Measurements from ENCODE around the gene ACCS. TPM values are rescaled to one million over a fixed set of nuclear protein-coding genes. Genes with fewer than 3 reads are reported as not detected.

The ACCS gene
- total RNA-seq, 1 donor = 21.0 TPM

DNA sequence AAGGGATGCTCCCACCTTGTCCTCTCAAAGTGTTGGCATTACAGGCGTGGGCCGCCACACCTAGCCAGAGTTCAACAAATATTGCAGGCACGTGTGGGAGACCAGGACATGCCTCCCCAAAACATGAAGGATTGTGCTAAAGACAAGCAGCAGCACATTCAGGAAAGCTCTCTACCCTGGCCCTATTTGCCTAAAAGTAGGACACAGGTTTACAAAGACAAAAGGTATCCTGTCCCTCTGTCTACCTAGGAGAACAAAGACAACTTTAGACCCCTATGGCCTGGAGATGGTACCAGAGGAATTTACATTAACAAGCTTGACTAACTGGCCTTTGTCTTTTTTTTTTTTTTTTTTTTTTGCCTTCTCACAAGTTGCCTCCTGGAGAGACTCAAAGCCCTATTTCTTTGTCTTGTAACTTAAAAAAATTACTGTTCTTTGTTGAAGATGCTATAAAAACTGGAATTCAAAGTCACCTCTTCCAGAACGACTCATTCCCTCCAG, 859 bp upstream of the ACCS start:
- TF ChIP-seq, protein P1, sequence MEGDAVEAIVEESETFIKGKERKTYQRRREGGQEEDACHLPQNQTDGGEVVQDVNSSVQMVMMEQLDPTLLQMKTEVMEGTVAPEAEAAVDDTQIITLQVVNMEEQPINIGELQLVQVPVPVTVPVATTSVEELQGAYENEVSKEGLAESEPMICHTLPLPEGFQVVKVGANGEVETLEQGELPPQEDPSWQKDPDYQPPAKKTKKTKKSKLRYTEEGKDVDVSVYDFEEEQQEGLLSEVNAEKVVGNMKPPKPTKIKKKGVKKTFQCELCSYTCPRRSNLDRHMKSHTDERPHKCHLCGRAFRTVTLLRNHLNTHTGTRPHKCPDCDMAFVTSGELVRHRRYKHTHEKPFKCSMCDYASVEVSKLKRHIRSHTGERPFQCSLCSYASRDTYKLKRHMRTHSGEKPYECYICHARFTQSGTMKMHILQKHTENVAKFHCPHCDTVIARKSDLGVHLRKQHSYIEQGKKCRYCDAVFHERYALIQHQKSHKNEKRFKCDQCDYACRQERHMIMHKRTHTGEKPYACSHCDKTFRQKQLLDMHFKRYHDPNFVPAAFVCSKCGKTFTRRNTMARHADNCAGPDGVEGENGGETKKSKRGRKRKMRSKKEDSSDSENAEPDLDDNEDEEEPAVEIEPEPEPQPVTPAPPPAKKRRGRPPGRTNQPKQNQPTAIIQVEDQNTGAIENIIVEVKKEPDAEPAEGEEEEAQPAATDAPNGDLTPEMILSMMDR (IDR thresholded peaks at IDR 0.05; ENCODE audit: extremely low read depth, low read depth, low read length) = no peak
- Histone ChIP-seq H3K4me1 (ENCODE audit: insufficient read depth, low read length) (peaks cover 10% of the 10 kb centered on the region), H3K27ac (ENCODE audit: low read depth, low read length) (peak overlapping the region; percentile 87), H2AFZ (ENCODE audit: low read length) (no peak overlapping the region), H3K36me3 (ENCODE audit: insufficient read depth, low read length) (no peaks in the 10 kb centered on the region), H3K4me3 (ENCODE audit: insufficient read depth, low read length) (peak overlapping the region; percentile 92), H3K27me3 (ENCODE audit: insufficient read depth, low read length) (no peaks in the 10 kb centered on the region), H3K9me3 (ENCODE audit: low read depth, low read length) (no peaks in the 10 kb centered on the region), H4K20me1 (ENCODE audit: insufficient read depth, low read length) (no peaks in the 10 kb centered on the region), H3K79me2 (ENCODE audit: insufficient read depth, low read length) (peaks cover 4% of the 10 kb centered on the region), H3K4me2 (ENCODE audit: insufficient read depth, low read length) (peak overlapping the region; percentile 91)
- DNase-seq (ENCODE audit: insufficient read length, low spot score, missing footprints) = no peak

DNA sequence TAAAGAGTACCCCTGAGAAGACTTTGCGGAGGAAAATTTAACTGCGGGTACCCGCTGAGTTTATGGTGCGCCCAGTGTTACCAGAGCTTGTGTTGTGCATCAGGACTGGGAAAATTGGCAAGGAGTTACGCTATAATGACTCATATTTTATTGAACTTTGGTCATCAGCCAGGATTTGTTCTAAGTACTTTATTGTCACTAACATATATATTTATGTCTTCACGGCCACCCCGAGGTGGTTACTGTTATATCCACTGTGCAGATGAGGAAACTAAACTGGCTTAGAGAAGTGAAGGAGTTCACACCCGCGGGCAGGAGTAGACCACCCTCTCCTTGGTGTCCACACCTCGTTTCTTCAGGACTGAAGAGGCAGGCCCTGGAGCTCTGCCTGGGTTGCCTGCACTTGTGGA, 667 bp downstream of the ACCS start:
- TF ChIP-seq, protein P1 (IDR thresholded peaks at IDR 0.05; ENCODE audit: extremely low read depth, low read depth, low read length) = no peak

DNA sequence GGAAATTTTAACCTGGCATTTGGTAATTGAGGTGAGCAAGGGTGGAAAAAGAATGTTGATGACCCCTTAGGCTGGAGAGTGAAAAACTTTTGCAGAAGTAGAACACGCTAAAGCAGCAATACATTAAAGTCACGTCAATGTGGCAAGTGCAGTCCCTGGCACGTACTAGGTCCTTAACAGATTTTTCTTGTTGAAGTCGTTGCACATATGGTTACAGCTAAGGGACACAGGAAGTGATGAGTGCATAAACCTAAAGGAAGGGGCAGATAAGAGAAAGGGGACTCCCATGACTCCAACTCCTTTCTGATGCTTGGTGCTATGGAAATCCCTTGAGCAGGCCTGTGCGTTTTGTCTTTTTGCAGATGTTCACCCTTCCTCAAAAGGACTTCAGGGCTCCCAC, 1.2 kb downstream of the ACCS start:
- DNase-seq (ENCODE audit: insufficient read length, low spot score, missing footprints) = no peak
- Histone ChIP-seq H3K27ac (ENCODE audit: low read depth, low read length) (peak overlapping the region; percentile 87), H3K9me3 (ENCODE audit: low read depth, low read length) (no peaks in the 10 kb centered on the region), H3K4me1 (ENCODE audit: insufficient read depth, low read length) (peaks cover 10% of the 10 kb centered on the region), H4K20me1 (ENCODE audit: insufficient read depth, low read length) (no peaks in the 10 kb centered on the region), H3K4me3 (ENCODE audit: insufficient read depth, low read length) (peak overlapping the region; percentile 92), H3K79me2 (ENCODE audit: insufficient read depth, low read length) (peaks cover 4% of the 10 kb centered on the region), H3K27me3 (ENCODE audit: insufficient read depth, low read length) (no peaks in the 10 kb centered on the region), H3K4me2 (ENCODE audit: insufficient read depth, low read length) (peak overlapping the region; percentile 91), H2AFZ (ENCODE audit: low read length) (no peak overlapping the region), H3K36me3 (ENCODE audit: insufficient read depth, low read length) (no peaks in the 10 kb centered on the region)
- TF ChIP-seq, protein P1 (IDR thresholded peaks at IDR 0.05; ENCODE audit: extremely low read depth, low read depth, low read length) = no peak

More for the DNA sequence above, 667 bp downstream of the ACCS start:
- Histone ChIP-seq H3K4me2 (ENCODE audit: insufficient read depth, low read length) (peak overlapping the region; percentile 91), H3K27me3 (ENCODE audit: insufficient read depth, low read length) (no peaks in the 10 kb centered on the region), H3K9me3 (ENCODE audit: low read depth, low read length) (no peaks in the 10 kb centered on the region), H3K27ac (ENCODE audit: low read depth, low read length) (peak overlapping the region; percentile 87), H2AFZ (ENCODE audit: low read length) (peak overlapping the region; percentile 97), H3K4me1 (ENCODE audit: insufficient read depth, low read length) (peaks cover 10% of the 10 kb centered on the region), H3K4me3 (ENCODE audit: insufficient read depth, low read length) (peak overlapping the region; percentile 92), H4K20me1 (ENCODE audit: insufficient read depth, low read length) (no peaks in the 10 kb centered on the region), H3K79me2 (ENCODE audit: insufficient read depth, low read length) (peaks cover 4% of the 10 kb centered on the region), H3K36me3 (ENCODE audit: insufficient read depth, low read length) (no peaks in the 10 kb centered on the region)
- peak; percentile 83 for DNase-seq (ENCODE audit: insufficient read length, low spot score, missing footprints)

DNA sequence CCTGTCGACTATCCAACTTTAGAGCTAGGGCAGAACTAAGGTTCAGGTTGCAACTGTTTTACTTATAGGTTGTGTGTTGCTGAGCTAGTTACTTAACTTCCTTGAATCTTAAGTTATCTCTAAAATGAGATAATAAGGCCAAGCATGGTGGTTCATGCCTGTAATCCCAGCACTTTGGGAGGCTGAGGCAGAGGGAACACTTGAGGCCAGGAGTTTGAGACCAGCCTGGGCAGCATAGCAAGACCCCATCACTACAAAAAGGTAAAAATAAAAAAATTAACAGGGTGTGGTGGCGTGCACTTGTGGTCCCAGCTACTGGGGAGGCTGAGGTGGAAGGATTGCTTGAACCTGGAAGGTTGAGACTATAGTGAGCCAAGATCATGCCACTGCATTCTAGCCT, 2.1 kb downstream of the ACCS start:
- no peak overlapping the region for H2AFZ ChIP-seq (ENCODE audit: low read length)
- H3K9me3 ChIP-seq (ENCODE audit: low read depth, low read length) = no peaks in the 10 kb centered on the region
- DNase-seq (ENCODE audit: insufficient read length, low spot score, missing footprints) = no peak
- no peaks in the 10 kb centered on the region for H4K20me1 ChIP-seq (ENCODE audit: insufficient read depth, low read length)
- no peaks in the 10 kb centered on the region for H3K27me3 ChIP-seq (ENCODE audit: insufficient read depth, low read length)
- H3K79me2 ChIP-seq (ENCODE audit: insufficient read depth, low read length) = peaks cover 4% of the 10 kb centered on the region
- H3K4me2 ChIP-seq (ENCODE audit: insufficient read depth, low read length) = no peak overlapping the region
- no peak overlapping the region for H3K27ac ChIP-seq (ENCODE audit: low read depth, low read length)
- no peaks in the 10 kb centered on the region for H3K36me3 ChIP-seq (ENCODE audit: insufficient read depth, low read length)
- H3K4me3 ChIP-seq (ENCODE audit: insufficient read depth, low read length) = no peak overlapping the region
- TF ChIP-seq, protein P1 (IDR thresholded peaks at IDR 0.05; ENCODE audit: extremely low read depth, low read depth, low read length) = no peak
- H3K4me1 ChIP-seq (ENCODE audit: insufficient read depth, low read length) = peaks cover 10% of the 10 kb centered on the region
